ENCODE results near the gene PATJ.
"Not testable (repeated sequence)": the region's sequence is repeated elsewhere in the genome, so short reads cannot be mapped to it uniquely, and the experiment has no call there.

Gene PATJ

DNA sequence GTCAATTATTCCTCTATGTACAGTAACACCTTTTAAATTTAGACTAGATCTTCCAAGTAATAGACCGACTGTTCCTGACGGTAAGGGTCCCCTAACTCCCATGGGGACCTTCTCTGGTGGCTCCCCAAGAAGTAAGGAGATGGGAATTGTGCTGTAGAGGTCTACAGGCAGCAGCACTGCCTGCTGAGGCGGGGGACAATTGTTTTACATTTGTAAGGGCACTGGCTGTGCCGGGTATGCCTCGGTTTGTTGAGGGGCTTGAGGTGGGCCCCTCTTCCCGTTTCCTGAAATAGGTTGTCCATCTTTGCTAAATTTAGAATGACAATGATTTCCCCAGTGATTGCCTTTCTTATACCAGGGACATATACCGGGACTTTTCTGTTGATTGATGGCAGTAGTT lies 439.3 kb downstream of the PATJ start:
- no peak for DNase-seq

DNA sequence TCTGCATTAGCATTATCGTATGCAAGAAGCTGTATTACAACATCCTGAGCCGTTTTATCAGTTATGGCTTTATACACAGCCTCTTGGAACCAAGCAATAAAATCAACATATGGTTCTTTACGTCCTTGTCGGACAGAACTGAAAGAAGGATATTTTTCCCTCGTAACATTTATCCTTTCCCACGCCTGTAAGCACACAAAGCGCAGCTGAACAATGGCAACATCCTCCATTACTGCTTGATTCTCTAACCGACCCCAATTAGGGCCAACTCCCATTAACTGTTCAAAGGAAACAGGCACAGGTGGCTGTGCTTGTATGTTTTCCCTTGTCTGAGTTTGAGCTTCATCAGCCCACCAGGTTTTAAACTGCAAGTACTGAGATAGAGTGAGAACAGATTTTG lies 439.9 kb downstream of the PATJ start:
- not testable (repeated sequence) for DNase-seq

DNA sequence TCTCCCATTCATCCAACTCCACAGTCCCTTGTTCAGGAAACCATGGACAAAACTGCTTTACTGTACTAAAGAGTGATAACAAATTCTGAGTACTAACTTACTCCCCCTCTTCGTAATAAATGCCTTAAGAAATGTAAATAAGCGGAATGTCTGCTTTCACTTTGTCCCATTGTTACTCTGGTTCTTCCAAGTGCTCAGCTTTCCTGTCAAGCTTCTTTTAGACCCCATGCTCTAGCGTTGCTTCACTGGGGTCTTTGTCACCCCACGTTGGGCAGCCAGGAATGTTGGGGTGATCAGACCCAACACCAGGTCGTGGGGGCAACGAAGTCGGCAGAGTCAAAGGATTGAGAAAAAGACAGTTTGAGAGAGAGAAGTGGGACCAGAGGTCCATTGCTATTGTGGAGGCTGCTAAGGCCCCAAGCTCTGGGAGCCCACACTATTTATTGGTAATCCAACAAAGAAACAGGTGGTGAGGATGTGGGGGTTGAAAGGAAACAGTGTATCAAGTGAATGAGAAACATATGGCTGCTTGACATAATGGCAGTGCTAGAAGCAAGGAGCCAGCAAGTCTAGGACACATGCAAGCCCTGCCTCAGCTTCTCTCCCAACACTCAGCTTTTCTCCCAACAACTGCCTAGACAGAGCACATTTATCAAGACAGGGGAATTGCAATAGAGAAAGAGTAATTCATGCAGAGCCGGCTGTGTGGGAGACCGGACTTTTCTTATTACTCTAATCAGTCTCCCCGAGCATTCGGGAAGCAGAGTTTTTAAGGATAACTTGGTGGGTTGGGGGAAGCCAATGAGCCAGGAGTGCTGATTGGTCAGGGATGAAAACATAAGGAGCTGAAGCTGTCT lies 441.1 kb downstream of the PATJ start:
- DNase-seq = not testable (repeated sequence)

DNA sequence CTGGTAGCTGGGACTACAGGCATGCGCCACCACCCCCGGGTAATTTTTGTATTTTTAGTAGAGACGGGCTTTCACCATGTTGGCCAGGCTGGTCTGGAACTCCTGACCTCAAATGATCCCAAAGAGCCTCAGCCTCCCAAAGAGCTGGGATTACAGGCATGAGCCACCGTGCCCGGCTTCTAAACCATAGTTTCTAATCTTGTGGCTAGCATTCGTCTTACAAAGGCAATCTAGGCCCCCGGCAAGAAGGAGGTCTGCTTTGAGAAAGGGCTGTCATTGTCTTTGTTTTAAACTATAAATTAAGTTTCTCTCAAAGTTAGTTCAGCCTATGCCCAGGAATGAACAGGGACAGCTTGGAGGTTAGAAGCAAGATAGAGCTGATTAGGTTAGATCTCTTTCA lies 442.1 kb downstream of the PATJ start:
- no peak for DNase-seq

DNA sequence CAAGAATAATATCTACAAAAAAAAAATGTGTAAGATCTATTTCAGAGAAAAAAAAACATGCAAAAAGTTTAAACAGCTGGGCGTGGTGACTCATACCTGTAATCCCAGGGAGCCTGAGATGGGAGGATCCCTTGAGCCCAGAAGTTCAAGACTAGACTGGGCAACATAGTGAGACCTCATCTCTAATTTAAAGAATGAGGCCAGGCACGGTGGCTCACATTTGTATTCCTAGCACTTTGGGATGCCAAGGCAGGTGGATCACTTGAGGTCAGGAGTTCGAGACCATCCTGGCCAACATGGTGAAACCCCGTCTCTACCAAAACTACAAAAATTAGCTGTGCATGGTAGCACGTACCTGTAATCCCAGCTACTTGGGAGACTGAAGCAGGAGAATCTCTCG lies 443.0 kb downstream of the PATJ start:
- DNase-seq = not testable (repeated sequence)

DNA sequence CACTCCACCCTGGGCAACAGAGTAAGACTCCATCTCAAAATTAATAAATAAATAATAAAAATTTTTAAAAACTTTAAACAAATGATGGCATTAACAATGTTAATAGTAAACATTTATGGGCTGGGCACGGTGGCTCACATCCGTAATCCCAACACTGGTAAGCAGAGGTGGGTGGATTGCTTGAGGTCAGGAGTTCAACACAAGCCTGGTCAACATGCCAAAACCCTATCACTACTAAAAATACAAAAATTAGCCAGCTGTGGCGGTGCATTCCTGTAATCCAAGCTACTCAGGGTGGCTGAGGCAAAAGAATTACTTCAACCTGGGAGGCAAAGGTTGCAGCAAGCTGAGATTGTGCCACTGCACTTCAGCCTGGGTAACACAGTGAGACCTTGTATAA lies 443.4 kb downstream of the PATJ start:
- DNase-seq = no peak

DNA sequence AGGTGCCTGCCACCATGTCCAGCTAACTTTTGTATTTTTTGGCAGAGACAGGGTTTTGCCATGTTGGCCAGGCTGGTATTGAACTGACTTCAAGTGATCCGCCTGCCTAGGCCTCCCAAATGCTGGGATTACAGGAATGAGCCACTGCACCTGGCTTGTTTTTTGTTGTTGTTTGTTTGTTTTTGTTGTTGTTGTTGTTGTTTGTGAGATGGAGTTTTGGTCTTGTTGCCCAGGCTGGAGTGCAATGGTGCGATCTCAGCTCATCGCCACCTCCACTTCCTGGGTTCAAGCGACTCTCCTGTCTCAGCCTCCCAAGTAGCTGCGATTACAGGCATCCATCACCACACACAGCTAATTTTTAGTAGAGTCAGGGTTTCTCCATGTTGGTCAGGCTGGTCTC lies 445.3 kb downstream of the PATJ start:
- DNase-seq = no peak

DNA sequence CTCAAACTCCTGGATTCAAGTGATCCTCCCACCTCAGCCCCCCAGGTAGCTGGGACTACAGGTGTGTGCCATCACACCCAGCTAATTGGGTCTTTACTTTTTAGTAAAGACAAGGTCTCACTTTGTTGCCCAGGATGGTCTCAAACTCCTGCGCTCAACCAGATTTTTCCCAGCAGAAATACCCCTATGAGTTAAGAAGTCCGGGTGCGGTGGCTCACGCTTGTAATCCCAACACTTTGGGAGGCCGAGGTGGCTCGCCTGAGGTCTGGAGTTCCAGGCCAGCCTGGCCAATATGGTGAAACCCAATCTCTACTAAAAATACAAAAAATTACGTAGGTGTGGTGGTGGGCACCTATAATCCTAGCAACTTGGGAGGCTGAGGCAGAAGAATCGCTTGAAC lies 445.8 kb downstream of the PATJ start:
- no peak for DNase-seq

DNA sequence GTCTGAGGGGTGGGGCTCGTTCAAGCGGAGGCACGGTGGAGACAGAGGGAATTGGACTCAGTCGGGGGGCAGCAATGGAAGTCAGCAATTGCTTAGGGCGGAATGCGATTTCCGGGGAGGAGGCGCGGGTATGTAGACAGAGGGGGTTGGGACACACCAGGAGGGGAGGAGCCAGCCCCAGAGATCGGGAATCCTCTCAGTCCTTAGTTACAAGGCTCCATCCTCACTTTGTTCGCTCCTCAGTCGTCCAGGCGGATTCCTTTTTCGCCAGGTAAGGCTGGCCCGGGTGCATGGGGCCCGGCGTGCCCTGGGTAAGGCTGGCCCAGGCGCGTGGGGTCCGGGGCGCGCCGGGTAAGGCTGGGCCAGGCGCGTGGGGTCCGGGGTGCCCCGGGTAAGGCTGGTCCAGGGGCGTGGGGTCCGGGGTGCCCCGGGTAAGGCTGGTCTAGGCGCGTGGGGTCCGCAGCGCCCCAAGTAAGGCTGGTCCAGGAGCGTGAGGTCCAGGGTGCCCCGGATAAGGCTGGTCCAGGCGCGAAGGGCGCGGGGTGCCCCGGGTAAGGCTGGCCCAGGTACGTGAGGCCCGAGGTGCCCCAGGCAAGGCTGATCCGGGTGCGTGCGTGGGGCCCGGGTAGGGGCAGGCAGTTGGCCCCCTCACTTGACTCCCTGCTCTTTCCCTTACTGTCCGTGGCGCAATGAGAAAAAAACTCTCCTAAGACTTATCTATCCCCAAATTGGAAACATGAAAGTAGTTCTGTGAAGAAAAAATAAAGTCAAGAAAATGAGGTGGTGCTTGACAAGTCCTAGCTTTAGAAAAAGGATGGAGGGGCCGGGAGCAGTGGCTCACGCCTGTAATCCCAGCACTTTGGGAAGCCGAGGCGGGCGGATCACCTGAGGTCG lies 452.6 kb downstream of the PATJ start, which contains the start of gene L1TD1:
Gene L1TD1, plus strand, starts transcription at position 199 of the 894 bp plus-strand sequence. CDS start 11,780 bp downstream, outside the sequence.
- no peak for DNase-seq

DNA sequence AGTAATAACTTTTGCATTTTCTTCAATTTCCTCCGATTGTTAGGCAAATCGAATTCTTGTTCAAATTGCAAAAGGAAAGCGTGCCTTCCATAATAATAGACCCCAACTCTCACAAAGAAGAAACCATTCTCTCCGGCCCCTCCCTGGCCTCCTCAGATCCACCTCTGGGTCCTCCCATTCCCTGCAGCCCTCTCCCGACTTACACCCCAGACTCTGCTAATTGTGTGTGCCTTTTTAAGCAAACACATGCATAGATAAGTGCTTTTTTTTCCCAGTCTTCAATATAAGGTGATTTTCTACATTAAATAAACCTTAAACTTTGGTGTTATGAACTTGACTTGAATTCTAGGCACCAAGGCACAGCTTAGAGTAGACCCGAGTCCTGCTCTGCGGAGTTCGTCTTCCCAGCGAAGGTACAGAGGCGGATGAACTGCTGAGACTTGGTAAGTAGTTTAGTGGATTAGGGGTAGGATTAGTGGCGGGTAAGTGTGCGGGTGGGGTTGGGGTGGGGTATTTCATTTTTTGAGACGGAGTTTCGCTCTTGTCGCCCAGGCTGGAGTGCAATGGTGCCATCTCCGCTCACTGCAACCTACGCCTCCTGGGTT lies 453.9 kb downstream of the PATJ start:
- DNase-seq = no peak

DNA sequence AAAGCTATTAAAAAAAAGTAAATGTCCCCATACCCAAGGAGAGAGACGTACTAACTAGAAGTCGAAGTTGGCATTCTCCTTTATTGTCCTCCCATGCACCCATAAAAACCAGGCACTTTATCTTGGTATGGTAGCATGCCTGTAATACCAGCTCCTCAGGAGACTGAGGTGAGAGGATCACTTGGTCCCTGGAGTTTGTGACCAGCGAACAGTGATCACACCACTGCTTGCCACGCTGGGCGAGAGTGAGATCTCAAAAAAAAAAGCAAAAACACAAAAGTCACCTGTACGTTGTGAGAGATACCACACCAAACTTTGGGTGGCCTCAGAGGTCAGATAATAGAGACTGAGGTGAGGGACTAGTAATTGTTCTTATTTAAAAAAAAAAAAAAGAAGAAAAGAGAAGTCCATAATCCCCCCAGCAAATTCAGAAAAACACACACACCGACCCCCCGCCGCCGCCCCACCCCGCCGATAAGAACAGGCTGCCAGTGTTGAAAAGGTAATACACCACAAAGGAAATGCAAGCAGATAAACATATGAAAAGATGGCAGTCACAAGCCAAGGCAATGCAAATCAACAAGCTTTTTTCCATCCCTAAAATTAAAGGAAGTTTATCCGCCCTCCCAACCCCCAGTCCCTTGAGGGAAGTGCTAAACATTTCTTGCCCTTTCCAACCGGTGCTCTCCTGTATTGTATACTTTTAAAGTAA lies 455.9 kb downstream of the PATJ start:
- no peak for DNase-seq

DNA sequence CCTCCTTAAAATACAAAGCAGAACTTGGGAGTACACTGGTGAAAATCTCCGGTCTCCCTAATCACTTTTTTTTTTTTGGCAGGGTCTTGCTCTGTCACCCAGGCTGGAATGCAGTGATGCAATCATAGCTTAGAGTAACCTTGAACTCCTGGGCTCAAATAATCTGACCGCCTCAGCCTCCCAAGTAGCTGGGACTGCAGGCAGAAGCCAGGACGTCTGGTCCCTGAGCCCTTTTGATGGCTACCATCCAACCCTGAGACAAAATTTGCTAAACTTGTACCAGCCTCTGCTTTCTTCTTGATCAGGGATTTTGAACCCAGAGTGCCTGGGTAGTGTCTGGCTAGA lies 456.5 kb downstream of the PATJ start:
- DNase-seq = no peak

DNA sequence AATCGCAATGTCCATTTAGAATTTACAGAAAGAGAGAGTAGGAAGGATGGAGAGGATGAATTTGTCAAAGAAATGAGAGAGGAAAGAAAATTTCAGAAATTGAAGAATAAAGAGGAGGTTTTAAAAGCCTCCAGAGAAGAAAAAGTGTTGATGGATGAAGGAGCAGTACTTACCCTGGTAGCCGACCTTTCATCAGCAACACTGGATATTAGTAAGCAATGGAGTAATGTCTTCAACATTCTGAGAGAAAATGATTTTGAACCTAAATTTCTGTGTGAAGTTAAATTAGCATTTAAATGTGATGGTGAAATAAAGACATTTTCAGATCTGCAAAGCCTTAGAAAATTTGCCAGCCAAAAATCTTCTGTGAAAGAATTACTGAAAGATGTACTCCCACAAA lies 464.9 kb downstream of the PATJ start:
- DNase-seq = no peak

DNA sequence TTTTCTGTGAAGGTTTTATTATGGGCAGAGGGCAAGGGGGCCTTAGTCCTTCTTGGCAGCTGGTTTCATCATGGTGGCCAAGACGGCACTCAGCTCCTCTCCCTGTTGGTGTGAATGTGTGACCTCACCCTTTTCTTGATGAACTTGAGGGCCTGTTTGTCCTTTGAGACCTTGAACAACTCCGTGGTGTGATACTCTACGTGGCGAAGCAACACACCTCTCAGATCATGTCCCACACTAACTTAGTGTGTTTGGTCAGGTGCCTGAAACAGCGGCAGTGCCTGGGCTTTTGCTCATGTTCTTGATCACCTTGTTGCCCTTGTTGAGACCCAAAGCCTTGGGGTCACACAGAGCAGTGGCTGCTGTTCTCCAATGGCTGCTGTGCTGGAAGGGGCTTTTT lies 465.8 kb downstream of the PATJ start:
- DNase-seq = no peak

DNA sequence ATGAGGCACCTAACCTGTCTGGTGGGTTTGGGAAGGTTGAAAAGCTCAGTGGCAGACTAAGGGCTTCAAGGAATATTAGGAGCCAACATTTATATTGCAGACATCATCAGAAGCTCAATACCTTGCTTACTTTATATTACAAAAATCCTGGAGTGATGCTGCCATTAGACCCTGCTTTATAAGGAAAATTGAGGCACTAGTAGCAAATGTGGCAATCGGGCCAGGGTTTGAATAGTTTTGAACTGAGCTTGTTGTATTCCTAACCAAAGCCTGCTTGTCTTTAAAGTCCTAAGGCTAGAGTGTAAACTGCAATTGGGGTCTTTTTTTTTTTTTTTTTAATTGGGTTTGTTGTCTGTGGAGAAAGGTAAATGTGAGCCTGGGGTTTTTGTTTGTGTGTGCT lies 466.7 kb downstream of the PATJ start:
- DNase-seq = no peak

DNA sequence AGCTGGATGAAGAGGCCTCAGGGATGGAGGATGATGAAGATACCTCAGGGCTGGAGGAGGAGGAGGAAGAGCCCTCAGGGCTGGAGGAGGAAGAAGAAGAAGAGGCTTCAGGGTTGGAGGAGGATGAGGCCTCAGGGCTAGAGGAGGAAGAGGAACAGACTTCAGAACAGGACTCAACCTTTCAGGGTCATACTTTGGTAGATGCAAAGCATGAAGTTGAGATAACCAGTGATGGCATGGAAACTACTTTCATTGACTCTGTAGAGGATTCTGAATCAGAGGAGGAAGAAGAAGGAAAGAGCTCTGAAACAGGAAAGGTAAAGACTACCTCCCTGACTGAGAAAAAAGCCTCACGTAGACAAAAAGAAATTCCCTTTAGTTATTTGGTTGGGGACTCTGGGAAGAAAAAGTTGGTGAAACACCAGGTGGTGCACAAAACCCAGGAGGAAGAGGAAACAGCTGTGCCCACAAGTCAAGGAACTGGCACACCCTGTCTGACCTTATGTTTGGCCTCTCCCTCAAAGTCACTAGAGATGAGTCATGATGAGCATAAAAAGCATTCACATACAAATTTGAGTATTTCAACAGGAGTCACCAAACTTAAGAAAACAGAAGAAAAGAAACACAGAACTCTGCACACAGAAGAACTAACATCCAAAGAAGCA lies 467.8 kb downstream of the PATJ start:
- no peak for DNase-seq

DNA sequence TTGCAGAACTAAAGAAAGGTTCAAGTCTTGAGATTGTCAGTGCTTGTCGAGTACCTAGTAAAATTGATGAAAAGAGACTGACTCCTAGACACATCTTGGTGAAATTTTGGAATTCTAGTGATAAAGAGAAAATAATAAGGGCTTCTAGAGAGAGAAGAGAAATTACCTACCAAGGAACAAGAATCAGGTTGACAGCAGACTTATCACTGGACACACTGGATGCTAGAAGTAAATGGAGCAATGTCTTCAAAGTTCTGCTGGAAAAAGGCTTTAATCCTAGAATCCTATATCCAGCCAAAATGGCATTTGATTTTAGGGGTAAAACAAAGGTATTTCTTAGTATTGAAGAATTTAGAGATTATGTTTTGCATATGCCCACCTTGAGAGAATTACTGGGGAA lies 468.7 kb downstream of the PATJ start:
- DNase-seq = no peak

DNA sequence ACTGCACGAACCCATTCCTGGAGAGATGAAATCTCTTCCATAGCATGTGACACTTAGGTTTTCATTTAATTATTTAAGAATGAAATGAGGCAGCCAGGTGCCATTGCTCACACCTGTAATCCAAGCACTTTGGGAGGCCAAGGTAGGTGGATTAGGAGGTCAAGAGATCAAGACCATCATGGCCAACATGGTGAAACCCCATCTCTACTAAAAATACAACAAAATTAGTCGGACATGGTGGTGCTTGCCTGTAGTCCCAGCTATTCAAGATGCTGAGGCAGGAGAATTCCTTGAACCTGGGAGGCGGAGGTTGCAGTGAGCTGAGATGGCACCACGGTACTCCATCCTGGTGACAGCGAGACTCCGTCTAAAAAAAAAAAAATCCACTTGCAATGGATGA lies 470.1 kb downstream of the PATJ start:
- DNase-seq = no peak

DNA sequence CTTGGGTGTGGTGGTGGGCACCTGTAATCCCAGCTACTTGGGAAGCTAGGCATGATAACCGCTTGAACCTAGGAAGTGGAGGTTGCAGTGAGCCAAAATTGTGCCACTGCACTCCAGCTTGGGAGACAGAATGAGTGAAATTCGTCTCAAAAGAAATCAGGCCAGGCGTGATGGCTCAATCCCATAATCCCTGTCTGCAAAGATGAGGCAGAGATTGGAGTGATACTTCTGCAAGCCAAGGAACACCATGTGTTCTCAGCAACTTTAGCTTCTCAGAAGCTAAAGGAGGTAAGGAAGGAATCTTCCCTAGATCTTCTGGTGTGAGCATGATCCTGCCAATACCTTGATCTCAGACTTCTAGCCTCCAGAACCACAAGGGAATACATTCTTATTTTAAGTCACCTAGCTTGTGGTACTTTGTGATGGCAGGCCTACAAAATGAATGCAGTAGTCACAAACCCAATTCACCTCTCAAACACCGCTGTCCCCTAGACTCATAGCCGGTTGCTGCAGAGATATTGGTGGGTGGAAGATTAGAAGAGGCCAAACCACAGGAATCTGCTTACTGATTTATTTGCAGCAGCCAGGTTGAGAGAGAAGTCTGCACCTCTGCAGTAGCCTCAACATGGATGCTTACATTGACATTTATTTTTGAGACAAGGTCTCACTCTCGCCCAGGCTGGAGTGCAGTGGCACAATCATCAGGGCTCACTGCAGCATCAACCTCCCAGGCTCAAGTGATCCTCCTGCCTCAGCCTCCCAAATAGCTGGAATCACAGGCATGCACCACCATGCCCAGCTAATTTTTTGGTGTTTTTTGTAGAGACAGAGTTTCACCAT lies 471.0 kb downstream of the PATJ start:
- no peak for DNase-seq

DNA sequence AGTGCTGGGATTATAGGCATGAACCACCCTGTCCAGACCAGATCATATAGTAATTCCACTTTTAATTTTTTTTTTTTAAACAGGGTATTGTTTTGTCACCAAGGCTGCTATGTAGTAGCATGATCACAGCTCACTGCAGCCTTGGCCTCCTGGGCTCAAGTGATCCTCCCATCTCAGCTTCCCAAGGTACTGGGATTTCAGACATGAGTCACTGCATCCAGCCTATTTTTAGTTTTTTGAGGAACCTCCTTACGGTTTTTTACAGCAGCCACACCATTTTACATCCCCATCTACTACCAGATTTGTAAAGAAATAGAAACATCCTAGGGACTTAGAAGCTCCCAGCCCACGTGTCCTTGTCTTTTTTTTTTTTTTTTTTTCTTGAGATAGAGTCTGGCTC lies 476.3 kb downstream of the PATJ start:
- no peak for DNase-seq

DNA sequence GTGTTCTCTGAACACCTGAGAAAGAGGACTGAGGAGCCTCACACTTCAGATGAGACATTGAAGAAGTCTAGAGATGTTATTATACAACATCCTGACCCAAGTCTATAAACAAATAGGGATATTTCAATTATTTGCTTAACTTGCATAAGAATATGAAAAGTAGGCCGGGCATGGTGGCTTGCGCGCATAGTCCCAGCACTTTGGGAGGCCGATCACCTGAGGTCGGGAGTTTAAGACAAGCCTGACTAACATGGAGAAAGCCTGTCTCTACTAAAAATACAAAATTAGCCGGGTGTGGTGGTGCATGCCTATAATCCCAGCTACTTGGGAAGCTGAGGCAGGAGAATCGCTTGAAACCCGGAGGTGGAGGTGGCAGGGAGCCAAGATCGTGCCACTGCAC lies 478.2 kb downstream of the PATJ start:
- DNase-seq = not testable (repeated sequence)
